HepG2 (cell line): ENCODE measurements around the gene COPZ1. TPM values are rescaled to one million over a fixed set of nuclear protein-coding genes. Genes with fewer than 3 reads are reported as not detected.

Experiments used
- MEIS1 ChIP-seq: sonication (generic); formaldehyde crosslinking; IDR thresholded peaks from 2 replicates; pipeline ENCODE4 v1.9.0; 2021; ENCODE audit warnings: mild to moderate bottlenecking, missing genetic modification reagents, moderate library complexity, borderline replicate concordance
- POLR2A ChIP-seq, 2 experiments: IDR thresholded peaks; 2 replicates each; pipeline ENCODE4 v1.6.1; 2011; ENCODE audit warnings: low read depth in 2 of 2, low read length in 2 of 2, mild to moderate bottlenecking in 1 of 2, moderate library complexity in 1 of 2; ENCODE audit not compliant: insufficient read depth in 1 of 2
- PREB ChIP-seq: sonication (generic); formaldehyde crosslinking; IDR thresholded peaks from 2 replicates; pipeline ENCODE4 v1.4.0; 2020; ENCODE audit warnings: missing genetic modification reagents
- RBFOX2 ChIP-seq: fragments of 200-400 bp; formaldehyde crosslinking; IDR thresholded peaks from 2 replicates; pipeline ENCODE4 v1.6.1; 2017; ENCODE audit warnings: low read depth, mild to moderate bottlenecking, low read length
- SOX6 ChIP-seq, 2 experiments: fragments of 450-650 bp in 1 of 2; sonication (generic) in 1 of 2; formaldehyde crosslinking in 1 of 2; IDR thresholded peaks; 2 replicates each; pipeline versions ENCODE4 v1.4.0 to v1.6.1; 2017 to 2020; ENCODE audit warnings: antibody characterized with exemption in 1 of 2, mild to moderate bottlenecking in 1 of 2, missing genetic modification reagents in 1 of 2
- polyA plus RNA-seq, 8 experiments: library from polyadenylated mRNA; depleted of rRNA in 3 of 8; stranded (reverse) in 7 of 8; unstranded in 1 of 8; fragments of >200 nt; fragmentation: Illumina TruSeq in 4 of 8; extraction: Trizol in 4 of 8; gene quantifications; 2 replicates each; pipeline versions ENCODE4 v1.2.1 to v1.2.3, GENCODE V29; 2011 to 2016; ENCODE audit warnings: low read depth in 4 of 8, missing spikeins in 1 of 8, mixed read lengths in 1 of 8; ENCODE audit not compliant: insufficient read depth in 1 of 8
- total RNA-seq, 5 experiments: library from RNA; depleted of rRNA; stranded (reverse); fragments of >200 nt; fragmentation: Illumina TruSeq; extraction: Trizol; gene quantifications; 2 replicates each; pipeline ENCODE4 v1.2.3, GENCODE V29; 2016; ENCODE audit warnings: low read depth in 1 of 5
- TF ChIP-seq, protein P1 (sequence below): sonication (generic); formaldehyde crosslinking; IDR thresholded peaks from 2 replicates; pipeline ENCODE4 v1.4.0; 2020; ENCODE audit warnings: mild to moderate bottlenecking, missing genetic modification reagents
- TF ChIP-seq, protein P2 (sequence below): sonication (generic); formaldehyde crosslinking; IDR thresholded peaks from 2 replicates; pipeline ENCODE4 v1.5.0; 2020; ENCODE audit warnings: missing genetic modification reagents, mild to moderate bottlenecking, borderline replicate concordance

COPZ1 gene
- total and polyA plus RNA-seq, 2 of the 13 experiments (the other 11 are each of a cell fraction or from before 2014, with no cell fraction given), result 125 to 184 TPM

- TF ChIP-seq POLR2A (IDR thresholded peaks at IDR 0.05; ENCODE audit: insufficient read depth in 1 of 2, low read depth in 2 of 2, low read length in 2 of 2) (peak; percentile 60 to 81), RBFOX2 (peak; percentile 83), SOX6 (IDR thresholded peaks at IDR 0.05) (no peak), SOX6 (CRISPR knock-in tag; IDR thresholded peaks at IDR 0.05) (no peak), PREB (no peak), MEIS1 (no peak)
- TF ChIP-seq, protein P1, sequence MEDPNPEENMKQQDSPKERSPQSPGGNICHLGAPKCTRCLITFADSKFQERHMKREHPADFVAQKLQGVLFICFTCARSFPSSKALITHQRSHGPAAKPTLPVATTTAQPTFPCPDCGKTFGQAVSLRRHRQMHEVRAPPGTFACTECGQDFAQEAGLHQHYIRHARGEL (CRISPR knock-in tag), result no peak
- TF ChIP-seq, protein P2, sequence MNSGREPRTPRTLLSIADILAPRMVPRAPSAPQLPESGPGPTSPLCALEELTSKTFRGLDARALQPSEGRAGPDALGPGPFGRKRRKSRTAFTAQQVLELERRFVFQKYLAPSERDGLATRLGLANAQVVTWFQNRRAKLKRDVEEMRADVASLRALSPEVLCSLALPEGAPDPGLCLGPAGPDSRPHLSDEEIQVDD (CRISPR knock-in tag), result no peak
- TF ChIP-seq, all 625 proteins: peak for 16
Observed at GRCh38 chr12:54286042-54287030, 38.6 kb upstream of the COPZ1 start (continued).
